Cardiac septum (tissue), 1 donor: Measurements from ENCODE around the gene ABTB2. TPM values are rescaled to one million over a fixed set of nuclear protein-coding genes. Genes with fewer than 3 reads are reported as not detected.
A peak's percentile ranks its signal among the peaks of the same experiment; 100 is the strongest.
"Not testable (repeated sequence)": the region's sequence is repeated elsewhere in the genome, so short reads cannot be mapped to it uniquely, and the experiment has no call there.

ENCODE experiments used
- DNase-seq: peaks from one replicate; pipeline ENCODE4 v3.0.0-alpha.2; 2020; ENCODE audit warnings: low spot score
- intact Hi-C: fragments of 100-400 bp; cut with DNase I; formaldehyde crosslinking; loops from one replicate; pipeline ENCODE4 v1.14.0; 2022
- total RNA-seq: library from RNA; stranded (reverse); fragmentation: NEBNext Ultra II Directional; extraction: Animal tissue kit (Norgen Biotek cat#: 25700); gene quantifications from one replicate; pipeline ENCODE4 v1.2.1, GENCODE V29; 2021
- donor health status: DM: no; HTN: no; CAD: no.

Gene ABTB2
- total RNA-seq, 1 donor from 2014 or later, result 27.9 TPM

- no peak for DNase-seq
- intact Hi-C loops, result no loop called here
These were observed 131.6 kb downstream of the ABTB2 start for GRCh38 chr11:34226210-34226609.

GRCh38 chr11:34225091-34225490 lies 132.7 kb downstream of the ABTB2 start:
- intact Hi-C loops, result no loop called here
- DNase-seq, result no peak

- intact Hi-C loops, result no loop called here
- DNase-seq, result no peak
These were observed 133.3 kb downstream of the ABTB2 start for GRCh38 chr11:34224434-34224966.

DNA sequence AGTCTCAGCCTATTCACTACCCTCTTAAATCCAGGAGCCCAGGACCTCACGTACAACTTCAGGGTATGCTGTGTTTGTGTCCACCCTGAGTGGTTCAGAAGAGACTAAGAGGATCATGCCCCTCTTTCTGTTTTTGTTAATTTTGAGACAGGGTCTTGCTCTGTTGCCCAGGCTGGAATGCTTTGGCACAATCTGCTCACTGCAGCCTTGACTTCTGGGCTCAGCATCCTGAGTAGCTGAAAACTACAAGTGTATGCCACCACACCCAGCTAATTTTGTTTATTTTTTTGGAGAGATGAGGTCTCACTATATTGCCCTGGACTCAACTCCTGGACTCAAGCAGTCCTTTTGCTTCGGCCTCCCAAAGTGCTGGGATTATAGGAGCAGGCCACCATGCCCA lies 133.9 kb downstream of the ABTB2 start:
- DNase-seq, result no peak
- intact Hi-C loops, result no loop called here

GRCh38 chr11:34223021-34223813 lies 134.6 kb downstream of the ABTB2 start:
- intact Hi-C loops, result no loop called here
- peak; percentile 79 for DNase-seq

GRCh38 chr11:34222030-34222429 lies 135.8 kb downstream of the ABTB2 start:
- DNase-seq, result no peak
- intact Hi-C loops, result no loop called here

DNA sequence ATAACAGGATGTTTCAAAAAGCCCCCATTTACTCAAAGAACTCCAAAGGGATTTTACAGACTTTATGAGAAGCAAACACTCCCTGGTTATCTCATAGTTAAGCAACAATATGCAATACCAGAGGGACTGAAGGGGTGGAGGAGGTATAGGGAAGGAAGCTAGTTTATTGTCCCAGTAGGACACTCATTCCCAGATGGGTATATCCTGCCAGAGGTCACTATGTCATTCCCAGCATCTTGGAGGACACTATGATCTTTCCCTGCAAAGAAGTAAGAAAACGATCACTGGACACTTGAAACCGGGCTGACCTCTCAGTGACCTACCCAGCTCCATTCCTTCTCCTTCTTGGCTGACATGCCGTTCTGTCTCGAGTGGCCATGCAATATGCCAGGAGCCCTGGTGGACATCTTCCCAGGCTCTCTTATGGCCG lies 137.9 kb downstream of the ABTB2 start:
- intact Hi-C loops, result no loop called here
- no peak for DNase-seq

DNA sequence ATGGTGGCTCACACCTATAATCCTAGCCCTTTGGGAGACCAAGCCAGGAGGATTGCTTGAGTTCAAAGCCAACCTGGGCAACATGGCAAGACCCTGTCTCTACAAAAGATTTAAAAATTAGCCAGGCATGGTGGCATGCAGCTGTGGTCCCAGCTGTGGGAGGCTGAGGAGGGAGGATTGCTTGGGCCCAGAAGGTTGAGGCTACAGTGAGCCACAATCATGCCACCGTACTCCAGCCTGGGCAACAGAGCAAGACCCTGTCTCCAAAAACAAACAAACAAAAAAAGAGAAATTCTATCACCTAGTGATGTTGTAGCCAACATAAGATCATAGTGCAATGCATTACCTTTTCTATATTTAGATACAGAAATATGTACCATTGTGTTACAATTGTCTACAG lies 138.5 kb downstream of the ABTB2 start:
- DNase-seq, result no peak
- intact Hi-C loops, result no loop called here

DNA sequence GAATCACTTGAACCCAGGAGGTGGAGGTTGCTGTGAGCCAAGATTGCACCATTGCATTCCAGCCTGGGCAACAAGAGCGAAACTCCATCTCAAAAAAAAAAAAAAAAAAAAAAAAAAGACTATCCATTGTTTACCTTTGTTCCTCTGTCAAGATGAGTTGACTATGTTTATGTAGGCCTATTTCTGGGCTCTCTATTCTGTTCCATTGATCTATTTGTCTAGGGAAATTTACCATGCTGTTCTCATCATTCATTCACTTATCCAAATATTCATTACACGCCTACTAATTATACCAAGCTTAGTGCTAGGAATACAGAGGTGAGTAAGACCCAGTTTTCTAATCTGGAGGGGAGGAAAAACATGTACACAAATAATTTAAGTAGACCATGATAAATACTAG lies 139.1 kb downstream of the ABTB2 start:
- intact Hi-C loops, DNase-seq: not testable (repeated sequence)

DNA sequence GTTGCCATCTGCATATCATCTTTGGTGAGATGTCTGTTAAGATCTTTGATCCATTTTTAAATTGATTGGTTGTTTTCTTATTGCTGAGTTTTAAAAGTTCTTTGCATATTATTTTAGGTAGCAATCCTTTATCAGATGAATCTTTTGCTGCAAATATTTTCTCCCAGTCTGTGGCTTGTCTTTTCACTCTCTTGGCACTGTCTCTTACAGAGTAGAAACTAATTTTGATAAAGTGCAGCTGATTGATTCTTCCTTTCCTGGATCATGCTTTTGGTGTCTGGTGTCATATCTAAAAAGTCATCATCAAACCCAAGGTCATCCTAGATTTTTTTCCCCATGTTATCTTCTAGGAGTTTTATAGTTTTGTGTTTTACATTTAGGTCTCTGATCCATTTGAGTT lies 139.7 kb downstream of the ABTB2 start:
- intact Hi-C loops, result no loop called here
- no peak for DNase-seq

GRCh38 chr11:34216706-34217105 lies 141.1 kb downstream of the ABTB2 start:
- intact Hi-C loops, result no loop called here
- DNase-seq, result no peak

GRCh38 chr11:34215806-34216453 lies 141.9 kb downstream of the ABTB2 start:
- intact Hi-C loops, result no loop called here
- no peak for DNase-seq

- intact Hi-C loops, result no loop called here
- DNase-seq, result no peak
These were observed 142.6 kb downstream of the ABTB2 start for GRCh38 chr11:34214961-34215805.

DNA sequence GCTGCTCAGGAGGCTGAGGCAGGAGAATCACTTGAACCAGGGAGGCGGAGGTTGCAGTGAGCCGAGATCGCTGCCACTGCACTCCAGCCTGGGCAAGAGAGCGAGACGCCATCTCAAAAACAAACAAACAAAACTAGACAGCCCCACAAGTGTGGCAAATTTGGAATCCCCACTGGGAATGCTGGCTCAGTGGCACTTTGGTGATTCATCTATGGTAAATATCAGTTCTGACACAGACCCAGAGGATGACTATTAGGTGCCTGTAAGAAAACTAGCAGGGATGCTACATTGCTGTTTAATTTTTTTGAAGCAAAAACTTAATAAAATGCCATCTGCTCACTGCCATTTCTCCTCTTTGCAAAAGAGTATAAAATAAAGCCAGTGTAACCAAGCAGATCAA lies 144.4 kb downstream of the ABTB2 start:
- no peak for DNase-seq
- intact Hi-C loops, result no loop called here

- intact Hi-C loops, result no loop called here
- no peak for DNase-seq
These were observed 145.2 kb downstream of the ABTB2 start for GRCh38 chr11:34212566-34212965.

- intact Hi-C loops, result no loop called here
- DNase-seq, result no peak
These were observed 148.0 kb downstream of the ABTB2 start for GRCh38 chr11:34209809-34210208.

DNA sequence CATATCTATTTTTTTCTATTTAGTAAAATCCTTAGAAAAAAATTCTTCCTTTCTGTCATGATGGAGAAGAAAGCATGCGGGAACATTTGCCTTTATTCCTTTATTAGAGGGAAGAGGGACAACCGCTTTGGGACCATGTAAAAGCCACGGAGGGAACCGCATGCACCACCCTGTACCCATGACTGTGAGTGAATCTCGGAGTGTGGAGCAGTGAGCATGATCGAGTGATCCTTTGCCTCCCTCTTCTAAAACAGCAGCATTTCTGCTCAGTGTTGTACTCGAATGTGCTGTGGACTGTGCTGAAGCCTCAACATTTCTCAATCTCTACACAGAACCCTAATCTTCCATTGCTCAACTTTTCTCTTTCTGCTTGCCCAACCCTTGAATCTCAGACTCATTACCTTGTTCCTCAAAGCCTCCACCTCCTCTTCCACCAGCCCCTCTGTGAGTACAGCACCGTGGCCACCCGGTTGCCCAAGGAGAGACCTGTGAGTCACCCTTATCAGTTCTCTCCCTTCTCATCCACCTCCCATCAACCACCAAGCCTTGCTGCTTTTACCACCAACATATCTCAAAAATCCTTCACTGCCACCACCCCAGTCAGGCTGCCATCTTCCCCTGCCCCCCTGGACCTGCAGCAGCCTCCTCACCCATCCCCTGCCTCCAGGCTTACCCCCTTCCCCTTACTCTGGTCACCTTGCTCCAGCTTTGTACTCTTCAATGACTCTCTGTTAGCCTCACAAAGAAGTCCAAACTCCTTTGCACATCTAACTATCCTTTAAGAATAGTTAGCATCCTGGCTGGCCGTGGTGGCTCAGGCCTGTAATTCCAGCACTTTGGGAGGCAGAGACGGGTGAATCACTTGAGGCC lies 149.3 kb downstream of the ABTB2 start:
- DNase-seq, result no peak
- intact Hi-C loops, result no loop called here

- DNase-seq, result no peak
- intact Hi-C loops, result no loop called here
These were observed 150.2 kb downstream of the ABTB2 start for GRCh38 chr11:34207487-34208180.
